ENCODE results near the gene TRIL. TPM values are rescaled to one million over a fixed set of nuclear protein-coding genes. Genes with fewer than 3 reads are reported as not detected.

The TRIL gene
- total and polyA plus RNA-seq, 2 of the 13 experiments (the other 11 are each of a cell fraction or from before 2014, with no cell fraction given), result 0.18 to 0.40 TPM

DNA sequence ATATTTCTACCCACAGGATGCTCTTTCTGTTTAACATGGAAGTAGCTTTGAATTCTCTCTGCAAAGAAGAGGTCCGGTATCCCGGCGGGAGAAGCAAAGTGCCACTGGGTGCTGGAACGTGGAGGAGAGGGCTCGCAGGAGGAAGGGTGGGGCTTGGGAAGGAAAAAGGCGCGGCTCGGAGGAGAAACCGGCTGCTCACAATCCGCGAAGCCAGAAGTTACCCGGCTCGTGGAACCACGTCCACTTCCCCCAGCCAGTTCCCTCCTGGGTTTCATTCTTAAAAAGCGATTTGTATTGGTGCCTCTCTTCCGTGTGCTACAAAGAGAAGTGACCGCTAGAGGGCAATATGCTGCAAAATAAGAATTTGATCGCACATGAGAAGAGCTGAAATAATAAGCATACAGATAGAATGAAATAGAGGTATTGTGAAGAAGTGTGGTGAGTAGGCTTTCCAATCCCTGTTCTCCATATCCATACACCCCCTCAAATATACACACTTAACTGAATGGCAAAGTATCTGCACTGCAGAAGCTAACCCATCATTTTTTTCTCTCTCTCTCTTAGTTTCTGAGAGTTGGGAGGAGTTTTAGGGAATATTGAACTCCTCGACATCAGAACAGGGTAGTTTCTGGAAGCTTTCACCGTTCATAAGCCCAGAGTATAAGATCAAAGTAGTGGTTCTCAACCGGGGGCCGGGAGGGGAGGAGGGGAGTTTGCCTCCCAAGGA, 31.1 kb downstream of the TRIL start (continued):
- TF ChIP-seq, protein P1, sequence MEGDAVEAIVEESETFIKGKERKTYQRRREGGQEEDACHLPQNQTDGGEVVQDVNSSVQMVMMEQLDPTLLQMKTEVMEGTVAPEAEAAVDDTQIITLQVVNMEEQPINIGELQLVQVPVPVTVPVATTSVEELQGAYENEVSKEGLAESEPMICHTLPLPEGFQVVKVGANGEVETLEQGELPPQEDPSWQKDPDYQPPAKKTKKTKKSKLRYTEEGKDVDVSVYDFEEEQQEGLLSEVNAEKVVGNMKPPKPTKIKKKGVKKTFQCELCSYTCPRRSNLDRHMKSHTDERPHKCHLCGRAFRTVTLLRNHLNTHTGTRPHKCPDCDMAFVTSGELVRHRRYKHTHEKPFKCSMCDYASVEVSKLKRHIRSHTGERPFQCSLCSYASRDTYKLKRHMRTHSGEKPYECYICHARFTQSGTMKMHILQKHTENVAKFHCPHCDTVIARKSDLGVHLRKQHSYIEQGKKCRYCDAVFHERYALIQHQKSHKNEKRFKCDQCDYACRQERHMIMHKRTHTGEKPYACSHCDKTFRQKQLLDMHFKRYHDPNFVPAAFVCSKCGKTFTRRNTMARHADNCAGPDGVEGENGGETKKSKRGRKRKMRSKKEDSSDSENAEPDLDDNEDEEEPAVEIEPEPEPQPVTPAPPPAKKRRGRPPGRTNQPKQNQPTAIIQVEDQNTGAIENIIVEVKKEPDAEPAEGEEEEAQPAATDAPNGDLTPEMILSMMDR (CRISPR knock-in tag; IDR thresholded peaks at IDR 0.05), result peak; percentile 87
- TF ChIP-seq ZNF414 (CRISPR knock-in tag; IDR thresholded peaks at IDR 0.05) (no peak), TCF12 (IDR thresholded peaks at IDR 0.05) (no peak), TCF12 (CRISPR knock-in tag; IDR thresholded peaks at IDR 0.05) (no peak), ATF5 (CRISPR knock-in tag; IDR thresholded peaks at IDR 0.05; ENCODE audit: low read depth) (no peak), CEBPG (CRISPR knock-in tag; IDR thresholded peaks at IDR 0.05) (no peak), ZNF577 (CRISPR knock-in tag; IDR thresholded peaks at IDR 0.05; ENCODE audit: borderline replicate concordance, low read depth) (no peak), FLYWCH1 (CRISPR knock-in tag; IDR thresholded peaks at IDR 0.05) (no peak), ZNF207 (IDR thresholded peaks at IDR 0.05; ENCODE audit: borderline replicate concordance) (no peak), REPIN1 (CRISPR knock-in tag; IDR thresholded peaks at IDR 0.05; ENCODE audit: borderline replicate concordance, low read depth) (peak; percentile 51; the same call in 1 of the 2 replicates), HMGXB4 (CRISPR knock-in tag; IDR thresholded peaks at IDR 0.05; ENCODE audit: borderline replicate concordance in 1 of 2, low read depth in 1 of 2) (peak; percentile 30 to 58; a peak in 1 of 4 replicates), KDM1A (CRISPR knock-in tag; IDR thresholded peaks at IDR 0.05) (no peak), JDP2 (CRISPR knock-in tag; IDR thresholded peaks at IDR 0.05; ENCODE audit: borderline replicate concordance) (no peak), TCF7L2 (IDR thresholded peaks at IDR 0.05; ENCODE audit: low read depth, low read length) (no peak), PHF21A (CRISPR knock-in tag; IDR thresholded peaks at IDR 0.05) (0 out of 2 replicates have a peak, but pooled peaks have one; percentile 26), ZNF501 (CRISPR knock-in tag; IDR thresholded peaks at IDR 0.05) (peak; percentile 55; the same call in 1 of the 2 replicates), RFX5 (IDR thresholded peaks at IDR 0.05; ENCODE audit: low read depth, low read length) (no peak)
- TF ChIP-seq, protein P2, sequence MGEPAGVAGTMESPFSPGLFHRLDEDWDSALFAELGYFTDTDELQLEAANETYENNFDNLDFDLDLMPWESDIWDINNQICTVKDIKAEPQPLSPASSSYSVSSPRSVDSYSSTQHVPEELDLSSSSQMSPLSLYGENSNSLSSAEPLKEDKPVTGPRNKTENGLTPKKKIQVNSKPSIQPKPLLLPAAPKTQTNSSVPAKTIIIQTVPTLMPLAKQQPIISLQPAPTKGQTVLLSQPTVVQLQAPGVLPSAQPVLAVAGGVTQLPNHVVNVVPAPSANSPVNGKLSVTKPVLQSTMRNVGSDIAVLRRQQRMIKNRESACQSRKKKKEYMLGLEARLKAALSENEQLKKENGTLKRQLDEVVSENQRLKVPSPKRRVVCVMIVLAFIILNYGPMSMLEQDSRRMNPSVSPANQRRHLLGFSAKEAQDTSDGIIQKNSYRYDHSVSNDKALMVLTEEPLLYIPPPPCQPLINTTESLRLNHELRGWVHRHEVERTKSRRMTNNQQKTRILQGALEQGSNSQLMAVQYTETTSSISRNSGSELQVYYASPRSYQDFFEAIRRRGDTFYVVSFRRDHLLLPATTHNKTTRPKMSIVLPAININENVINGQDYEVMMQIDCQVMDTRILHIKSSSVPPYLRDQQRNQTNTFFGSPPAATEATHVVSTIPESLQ (CRISPR knock-in tag; conservative IDR thresholded peaks at IDR 0.05), result no peak

All from HepG2 (cell line).